Spleen (tissue), 11 donors: ENCODE results near the gene ITGA2B. TPM values are rescaled to one million over a fixed set of nuclear protein-coding genes. Genes with fewer than 3 reads are reported as not detected.
A peak's percentile ranks its signal among the peaks of the same experiment; 100 is the strongest.

ENCODE experiments used
- DNase-seq: peaks from one replicate; pipeline ENCODE4 v3.0.0-alpha.2; 2020
- H3K27ac ChIP-seq, 8 donors: fragments of 200-600 bp; sonication (generic) in 7 of 8; 1 replicate in 4 of 8; 2 replicates in 4 of 8; pipeline versions ENCODE4 v1.5.0 to v1.8.0; 2016 to 2021; ENCODE audit warnings: inconsistent platforms in 4 of 8, mild to moderate bottlenecking in 4 of 8, moderate library complexity in 1 of 8
- H3K27me3 ChIP-seq, 7 donors: fragments of 200-600 bp; sonication (generic) in 6 of 7; replicated peaks in 1 of 7; 1 replicate in 4 of 7; 2 replicates in 3 of 7; pipeline versions ENCODE4 v1.5.0 to v1.8.0; 2016 to 2021; ENCODE audit warnings: inconsistent platforms in 3 of 7, mild to moderate bottlenecking in 1 of 7
- H3K36me3 ChIP-seq, 6 donors: fragments of 200-600 bp; sonication (generic) in 5 of 6; 1 replicate in 4 of 6; 2 replicates in 2 of 6; pipeline versions ENCODE4 v1.5.0 to v1.8.0; 2016 to 2021; ENCODE audit warnings: inconsistent platforms in 2 of 6
- H3K4me1 ChIP-seq, 6 donors: fragments of 200-600 bp; sonication (generic) in 5 of 6; 1 replicate in 3 of 6; 2 replicates in 3 of 6; pipeline versions ENCODE4 v1.5.0 to v1.8.0; 2016 to 2021; ENCODE audit warnings: inconsistent platforms in 3 of 6
- H3K4me3 ChIP-seq, 8 donors: fragments of 200-600 bp; sonication (generic) in 7 of 8; 1 replicate in 4 of 8; 2 replicates in 4 of 8; pipeline versions ENCODE4 v1.5.0 to v1.8.0; 2016 to 2021; ENCODE audit warnings: inconsistent platforms in 4 of 8, mild to moderate bottlenecking in 4 of 8, moderate library complexity in 2 of 8
- H3K9me3 ChIP-seq, 8 donors: fragments of 200-600 bp; sonication (generic) in 7 of 8; 1 replicate in 4 of 8; 2 replicates in 4 of 8; pipeline versions ENCODE4 v1.5.0 to v1.8.0; 2016 to 2021; ENCODE audit warnings: inconsistent platforms in 4 of 8
- CTCF ChIP-seq, 11 experiments: fragments of 200-600 bp in 7 of 11; fragments of 450-650 bp in 4 of 11; sonication (generic) in 4 of 11; IDR thresholded peaks in 8 of 11; conservative IDR thresholded peaks in 3 of 11; 1 replicate in 7 of 11; 2 replicates in 4 of 11; pipeline versions ENCODE4 v1.4.0 to v1.8.0; 2016 to 2021; ENCODE audit warnings: antibody characterized with exemption in 11 of 11, inconsistent platforms in 4 of 11, mild to moderate bottlenecking in 1 of 11
- POLR2A ChIP-seq, 3 donors: fragments of 450-650 bp; IDR thresholded peaks; one replicate each; pipeline ENCODE4 v1.5.1; 2017; ENCODE audit warnings: antibody characterized with exemption in 3 of 3, mild to moderate bottlenecking in 1 of 3
- POLR2AphosphoS5 ChIP-seq, 3 donors: sonication (generic); formaldehyde crosslinking; IDR thresholded peaks; one replicate each; pipeline ENCODE4 v1.5.1; 2017; ENCODE audit warnings: antibody characterized with exemption in 3 of 3
- WGBS, 5 donors: extraction: QIAGEN DNeasy Blood & Tissue Kit in 3 of 5; methylation state at CpG; one replicate each; pipeline versions ENCODE4 v1.1.5 to v1.1.7; 2013 to 2018; 5-methylcytosine and 5-hydroxymethylcytosine counted together
- intact Hi-C: fragments of 100-400 bp; cut with DNase I; formaldehyde crosslinking; loops from one replicate; pipeline ENCODE4 v1.15.0; 2023; ENCODE audit warnings: low total_unique reads
- polyA plus RNA-seq, 3 donors: library from polyadenylated mRNA; stranded (reverse); fragments of 200-250 nt; gene quantifications; one replicate each; pipeline ENCODE4 v1.2.1, GENCODE V29; 2013
- total RNA-seq, 7 donors: library from RNA; depleted of rRNA in 3 of 7; stranded (reverse); fragments of >200 nt in 3 of 7; fragmentation: NEBNext Ultra II Directional in 4 of 7; extraction: Animal tissue kit (Norgen Biotek cat#: 25700) in 4 of 7; gene quantifications; one replicate each; pipeline versions ENCODE4 v1.1.0 to v1.2.1, GENCODE V29; 2016 to 2021
- donor health status: healthy with polysubstance abuse.
- donor health status: DM: no; HTN: no; CAD: no; lungs with moderate emphysema.
- donor health status: DM: no; HTN: no; CAD: no.
- donor health status: Bipolar disorder and iron deficiency.
- donor health status: healthy.
- donor health status: DM: no; HTN: no; CAD: no.
- donor health status: DM: yes; HTN: yes; CAD: no.

ITGA2B gene
- total and polyA plus RNA-seq, 10 donors = 0.93 to 36.7 (median 23.0) TPM

- no peak overlapping the region for H3K27ac ChIP-seq
- 78 to 83% (median 80%) methylated on average over 17 of the region's 17 CpGs for WGBS, 5 donors
- intact Hi-C loops = no loop called here
- H3K36me3 ChIP-seq = peaks cover 0 to 30% (median 26%) of the 10 kb centered on the region in 6 donors
- peaks cover 0 to 36% (median 15%) of the 10 kb centered on the region in 6 donors for H3K4me1 ChIP-seq
- no peak for TF ChIP-seq POLR2A (IDR thresholded peaks at IDR 0.05)
- no peak for TF ChIP-seq POLR2AphosphoS5 (IDR thresholded peaks at IDR 0.05)
- TF ChIP-seq CTCF (IDR thresholded peaks at IDR 0.05 in 8 of 11, conservative IDR thresholded peaks at IDR 0.05 in 3 of 11) = no peak
- DNase-seq = no peak
- H3K4me3 ChIP-seq = no peak overlapping the region
- peaks cover 0 to 10% (median 0%) of the 10 kb centered on the region in 7 donors for H3K27me3 ChIP-seq
- no peaks in the 10 kb centered on the region for H3K9me3 ChIP-seq
Observed at GRCh38 chr17:44355642-44356099, 33.8 kb downstream of the ITGA2B start.

GRCh38 chr17:44354582-44355561, 34.6 kb downstream of the ITGA2B start:
- TF ChIP-seq CTCF (IDR thresholded peaks at IDR 0.05 in 8 of 11, conservative IDR thresholded peaks at IDR 0.05 in 3 of 11) = peak in 7 of 11 experiments; percentile 11 to 69 (median 58)
- no peak for TF ChIP-seq POLR2A (IDR thresholded peaks at IDR 0.05)
- peak; percentile 45 to 69 (median 49) for TF ChIP-seq POLR2AphosphoS5 (IDR thresholded peaks at IDR 0.05)
- H3K27ac ChIP-seq = no peak overlapping the region
- H3K27me3 ChIP-seq = peaks cover 0 to 7% (median 0%) of the 10 kb centered on the region in 7 donors
- H3K4me1 ChIP-seq = peaks cover 0 to 40% (median 23%) of the 10 kb centered on the region in 6 donors
- H3K9me3 ChIP-seq = no peaks in the 10 kb centered on the region
- peak; percentile 90 for DNase-seq
- WGBS, 5 donors = 46 to 73% (median 56%) methylated on average over 53 to 77 of the region's 77 CpGs
- peak overlapping the region in 7 of 8 donors; percentile 16 to 71 (median 36) for H3K4me3 ChIP-seq
- H3K36me3 ChIP-seq = peaks cover 0 to 38% (median 34%) of the 10 kb centered on the region in 6 donors
- intact Hi-C loops = no loop called here

- TF ChIP-seq CTCF (IDR thresholded peaks at IDR 0.05 in 8 of 11, conservative IDR thresholded peaks at IDR 0.05 in 3 of 11) (no peak), POLR2AphosphoS5 (IDR thresholded peaks at IDR 0.05) (no peak), POLR2A (IDR thresholded peaks at IDR 0.05) (no peak)
- H3K36me3 ChIP-seq = peaks cover 0 to 48% (median 43%) of the 10 kb centered on the region in 6 donors
- peak; percentile 83 for DNase-seq
- 24 to 62% (median 34%) methylated on average over 21 to 98 of the region's 98 CpGs for WGBS, 5 donors
- H3K27me3 ChIP-seq = peaks cover 0 to 7% (median 0%) of the 10 kb centered on the region in 7 donors
- intact Hi-C loops = no loop called here
- H3K4me1 ChIP-seq = peaks cover 3 to 51% (median 34%) of the 10 kb centered on the region in 6 donors
- peak overlapping the region in 2 of 8 donors; percentile 24 to 31 for H3K27ac ChIP-seq
- H3K9me3 ChIP-seq = no peaks in the 10 kb centered on the region
- H3K4me3 ChIP-seq = peak overlapping the region in 7 of 8 donors; percentile 30 to 71 (median 36)
Observed at GRCh38 chr17:44353672-44354331, 35.6 kb downstream of the ITGA2B start.
